ENCODE measurements around the gene HCFC2. TPM values are rescaled to one million over a fixed set of nuclear protein-coding genes. Genes with fewer than 3 reads are reported as not detected.

The HCFC2 gene
- total RNA-seq, 1 experiment from 2014 or later, result 8.5 TPM

GRCh38 chr12:104150416-104150815 lies 86.1 kb downstream of the HCFC2 start:
- ChIA-PET POLR2A (no interaction called here), CTCF (no interaction called here)
- H3K4me1 ChIP-seq (ENCODE audit: control insufficient read depth, insufficient read depth, low read length), result no peaks in the 10 kb centered on the region
- no peak overlapping the region for H3K4me3 ChIP-seq (ENCODE audit: low read depth in 2 of 2, low read length in 2 of 2)
- H3K9me3 ChIP-seq (ENCODE audit: control insufficient read depth, insufficient read depth, low read depth, low read length), result no peaks in the 10 kb centered on the region
- ATAC-seq (no peak), DNase-seq (ENCODE audit: low read depth, low spot score) (no peak)
- H3K27me3 ChIP-seq (ENCODE audit: control insufficient read depth, insufficient read depth, low read length), result no peaks in the 10 kb centered on the region
- intact Hi-C loops (cut with micrococcal nuclease; ENCODE audit: unreplicated experiment), result no loop called here
- TF ChIP-seq POLR2AphosphoS5 (IDR thresholded peaks at IDR 0.05; ENCODE audit: low read depth, low read length) (no peak), TCF7L2 (IDR thresholded peaks at IDR 0.05; ENCODE audit: low read depth, low read length) (no peak), SIN3A (IDR thresholded peaks at IDR 0.05; ENCODE audit: borderline replicate concordance, insufficient read depth, low read depth, low read length) (no peak), REST (IDR thresholded peaks at IDR 0.05; ENCODE audit: insufficient read depth in 1 of 2, low read depth in 2 of 2, low read length in 1 of 2) (no peak), CTCF (IDR thresholded peaks at IDR 0.05) (no peak)
- no peaks in the 10 kb centered on the region for H3K36me3 ChIP-seq (ENCODE audit: control insufficient read depth, insufficient read depth, low read length)
- no TSS peak for BruUV-seq (replicated peaks)
- in situ Hi-C loops (cut with HindIII; ENCODE audit: low pct_unique_long_range_greater_than_20kb, low sequenced_read_pairs), result no loop called here
- H3K27ac ChIP-seq (ENCODE audit: low read length), result no peak overlapping the region

GRCh38 chr12:104152685-104153241 lies 88.4 kb downstream of the HCFC2 start:
- CTCF ChIA-PET, result no interaction called here
- Histone ChIP-seq H3K27ac (ENCODE audit: low read length) (no peak overlapping the region), H3K4me1 (ENCODE audit: control insufficient read depth, insufficient read depth, low read length) (no peaks in the 10 kb centered on the region), H3K36me3 (ENCODE audit: control insufficient read depth, insufficient read depth, low read length) (no peaks in the 10 kb centered on the region), H3K27me3 (ENCODE audit: control insufficient read depth, insufficient read depth, low read length) (no peaks in the 10 kb centered on the region), H3K9me3 (ENCODE audit: control insufficient read depth, insufficient read depth, low read depth, low read length) (no peaks in the 10 kb centered on the region), H3K4me3 (ENCODE audit: low read depth in 2 of 2, low read length in 2 of 2) (no peak overlapping the region)
- POLR2A ChIA-PET, result no interaction called here
- intact Hi-C loops (cut with micrococcal nuclease; ENCODE audit: unreplicated experiment), result no loop called here
- no peak for TF ChIP-seq CTCF (IDR thresholded peaks at IDR 0.05)
- no peak for TF ChIP-seq TCF7L2 (IDR thresholded peaks at IDR 0.05; ENCODE audit: low read depth, low read length)
- TF ChIP-seq POLR2AphosphoS5 (IDR thresholded peaks at IDR 0.05; ENCODE audit: low read depth, low read length), result no peak
- no peak for TF ChIP-seq REST (IDR thresholded peaks at IDR 0.05; ENCODE audit: insufficient read depth in 1 of 2, low read depth in 2 of 2, low read length in 1 of 2)
- TF ChIP-seq SIN3A (IDR thresholded peaks at IDR 0.05; ENCODE audit: borderline replicate concordance, insufficient read depth, low read depth, low read length), result no peak
- DNase-seq (ENCODE audit: low read depth, low spot score) (no peak), ATAC-seq (peak; percentile 58)
- no TSS peak for BruUV-seq (replicated peaks)
- in situ Hi-C loops (cut with HindIII; ENCODE audit: low pct_unique_long_range_greater_than_20kb, low sequenced_read_pairs), result no loop called here

Data from Panc1 (cell line).